ENCODE measurements around the gene CNTNAP2.

The CNTNAP2 gene

GRCh38 chr7:148044173-148044572, 1927.6 kb downstream of the CNTNAP2 start:
- no peak overlapping the region for H3K27ac ChIP-seq (ENCODE audit: low read depth, low read length)
- no peaks in the 10 kb centered on the region for H3K9me3 ChIP-seq (ENCODE audit: insufficient read depth, low read length)
- H2AFZ ChIP-seq (ENCODE audit: low read depth, low read length, severe bottlenecking), result no peak overlapping the region
- no peaks in the 10 kb centered on the region for H3K9me2 ChIP-seq (replicated peaks; ENCODE audit: insufficient read depth, low read length)
- no peak overlapping the region for H3K9ac ChIP-seq (ENCODE audit: low read length)
- H4K20me1 ChIP-seq (ENCODE audit: low read depth, low read length), result no peaks in the 10 kb centered on the region
- no peak overlapping the region for H3K4me3 ChIP-seq (ENCODE audit: insufficient read depth, low read length, poor library complexity, severe bottlenecking)
- no peak overlapping the region for H3K4me2 ChIP-seq (ENCODE audit: low read depth, low read length, poor library complexity, severe bottlenecking)
- TF ChIP-seq EZH2phosphoT487 (conservative IDR thresholded peaks at IDR 0.05; ENCODE audit: low read length) (no peak), CTCF (IDR thresholded peaks at IDR 0.05; ENCODE audit: insufficient read depth, low read length, poor library complexity, severe bottlenecking) (no peak)
- H3K79me2 ChIP-seq (ENCODE audit: insufficient read depth, low read length), result no peaks in the 10 kb centered on the region
- no peaks in the 10 kb centered on the region for H3F3A ChIP-seq (ENCODE audit: insufficient read depth)
- no peaks in the 10 kb centered on the region for H3K27me3 ChIP-seq (ENCODE audit: low read length)
- no peaks in the 10 kb centered on the region for H3K36me3 ChIP-seq (ENCODE audit: low read length)

GRCh38 chr7:148045521-148045920, 1928.9 kb downstream of the CNTNAP2 start:
- H4K20me1 ChIP-seq (ENCODE audit: low read depth, low read length), result no peaks in the 10 kb centered on the region
- no peak overlapping the region for H2AFZ ChIP-seq (ENCODE audit: low read depth, low read length, severe bottlenecking)
- no peaks in the 10 kb centered on the region for H3K36me3 ChIP-seq (ENCODE audit: low read length)
- H3K79me2 ChIP-seq (ENCODE audit: insufficient read depth, low read length), result no peaks in the 10 kb centered on the region
- no peak overlapping the region for H3K4me3 ChIP-seq (ENCODE audit: insufficient read depth, low read length, poor library complexity, severe bottlenecking)
- no peak for TF ChIP-seq EZH2phosphoT487 (conservative IDR thresholded peaks at IDR 0.05; ENCODE audit: low read length)
- no peak for TF ChIP-seq CTCF (IDR thresholded peaks at IDR 0.05; ENCODE audit: insufficient read depth, low read length, poor library complexity, severe bottlenecking)
- H3K9me2 ChIP-seq (replicated peaks; ENCODE audit: insufficient read depth, low read length), result no peaks in the 10 kb centered on the region
- no peaks in the 10 kb centered on the region for H3K27me3 ChIP-seq (ENCODE audit: low read length)
- H3K27ac ChIP-seq (ENCODE audit: low read depth, low read length), result no peak overlapping the region
- H3F3A ChIP-seq (ENCODE audit: insufficient read depth), result no peaks in the 10 kb centered on the region
- no peak overlapping the region for H3K9ac ChIP-seq (ENCODE audit: low read length)
- H3K4me2 ChIP-seq (ENCODE audit: low read depth, low read length, poor library complexity, severe bottlenecking), result no peak overlapping the region
- H3K9me3 ChIP-seq (ENCODE audit: insufficient read depth, low read length), result no peaks in the 10 kb centered on the region

- Histone ChIP-seq H3K4me2 (ENCODE audit: low read depth, low read length, poor library complexity, severe bottlenecking) (no peak overlapping the region), H3K9me2 (replicated peaks; ENCODE audit: insufficient read depth, low read length) (no peaks in the 10 kb centered on the region), H3K9ac (ENCODE audit: low read length) (no peak overlapping the region), H3K79me2 (ENCODE audit: insufficient read depth, low read length) (no peaks in the 10 kb centered on the region), H4K20me1 (ENCODE audit: low read depth, low read length) (no peaks in the 10 kb centered on the region), H3F3A (ENCODE audit: insufficient read depth) (no peaks in the 10 kb centered on the region), H3K27ac (ENCODE audit: low read depth, low read length) (no peak overlapping the region), H3K4me3 (ENCODE audit: insufficient read depth, low read length, poor library complexity, severe bottlenecking) (no peak overlapping the region), H3K9me3 (ENCODE audit: insufficient read depth, low read length) (no peaks in the 10 kb centered on the region), H2AFZ (ENCODE audit: low read depth, low read length, severe bottlenecking) (no peak overlapping the region), H3K27me3 (ENCODE audit: low read length) (no peaks in the 10 kb centered on the region), H3K36me3 (ENCODE audit: low read length) (no peaks in the 10 kb centered on the region)
- TF ChIP-seq EZH2phosphoT487 (conservative IDR thresholded peaks at IDR 0.05; ENCODE audit: low read length), result no peak
Observed at GRCh38 chr7:148049068-148049467, 1932.5 kb downstream of the CNTNAP2 start.

GRCh38 chr7:148050492-148051158, 1934.0 kb downstream of the CNTNAP2 start:
- no peak overlapping the region for H2AFZ ChIP-seq (ENCODE audit: low read depth, low read length, severe bottlenecking)
- no peaks in the 10 kb centered on the region for H3K36me3 ChIP-seq (ENCODE audit: low read length)
- H3K79me2 ChIP-seq (ENCODE audit: insufficient read depth, low read length), result no peaks in the 10 kb centered on the region

More at GRCh38 chr7:148050492-148051158, 1934.0 kb downstream of the CNTNAP2 start:
- TF ChIP-seq EZH2phosphoT487 (conservative IDR thresholded peaks at IDR 0.05; ENCODE audit: low read length), result no peak
- TF ChIP-seq CTCF (IDR thresholded peaks at IDR 0.05; ENCODE audit: insufficient read depth, low read length, poor library complexity, severe bottlenecking), result no peak
- Histone ChIP-seq H3K4me2 (ENCODE audit: low read depth, low read length, poor library complexity, severe bottlenecking) (no peak overlapping the region), H3K4me3 (ENCODE audit: insufficient read depth, low read length, poor library complexity, severe bottlenecking) (no peak overlapping the region), H4K20me1 (ENCODE audit: low read depth, low read length) (no peaks in the 10 kb centered on the region), H3F3A (ENCODE audit: insufficient read depth) (no peaks in the 10 kb centered on the region), H3K9me3 (ENCODE audit: insufficient read depth, low read length) (no peaks in the 10 kb centered on the region), H3K27ac (ENCODE audit: low read depth, low read length) (no peak overlapping the region), H3K9me2 (replicated peaks; ENCODE audit: insufficient read depth, low read length) (no peaks in the 10 kb centered on the region), H3K27me3 (ENCODE audit: low read length) (no peaks in the 10 kb centered on the region), H3K9ac (ENCODE audit: low read length) (no peak overlapping the region)
